Body of pancreas (tissue), 4 donors: Measurements from ENCODE around the gene RHOD. TPM values are rescaled to one million over a fixed set of nuclear protein-coding genes. Genes with fewer than 3 reads are reported as not detected.

Experiments
- ATAC-seq: fragments of 150-250 bp; one replicate; pipeline ENCODE4 v1.9.1; 2016
- DNase-seq, 4 donors: peaks; one replicate each; pipeline ENCODE4 v3.0.0-alpha.2; 2019
- H3K27ac ChIP-seq, 4 donors: fragments of 200-600 bp; sonication (generic); 1 replicate in 3 of 4; 2 replicates in 1 of 4; pipeline versions ENCODE4 v1.5.1 to v1.6.1; 2016 to 2019; ENCODE audit warnings: mild to moderate bottlenecking in 1 of 4, mixed read lengths in 1 of 4, moderate library complexity in 1 of 4
- H3K27me3 ChIP-seq, 2 donors: fragments of 200-600 bp; sonication (generic); one replicate each; pipeline ENCODE4 v1.6.0; 2016; ENCODE audit warnings: mild to moderate bottlenecking in 1 of 2
- H3K36me3 ChIP-seq, 2 donors: fragments of 200-600 bp; sonication (generic); replicated peaks in 1 of 2; 2 replicates each; pipeline ENCODE4 v1.5.1; 2016; ENCODE audit warnings: low read depth in 2 of 2; ENCODE audit not compliant: insufficient read depth in 1 of 2
- H3K4me1 ChIP-seq: fragments of 200-600 bp; sonication (generic); one replicate; pipeline ENCODE4 v1.6.0; 2016
- H3K4me3 ChIP-seq, 2 donors: fragments of 200-600 bp; sonication (generic); 1 replicate in 1 of 2; 2 replicates in 1 of 2; pipeline ENCODE4 v1.5.1; 2016 to 2019
- H3K9me3 ChIP-seq, 3 donors: fragments of 200-600 bp; sonication (generic); 1 replicate in 2 of 3; 2 replicates in 1 of 3; pipeline ENCODE4 v1.5.1; 2016
- POLR2A ChIP-seq, 3 donors: fragments of 450-650 bp; IDR thresholded peaks; one replicate each; pipeline ENCODE4 v1.6.1; 2016; ENCODE audit warnings: antibody characterized with exemption in 3 of 3, mild to moderate bottlenecking in 2 of 3
- WGBS, 2 donors: methylation state at CpG; one replicate each; pipeline ENCODE4 v1.1.5; 2017; 5-methylcytosine and 5-hydroxymethylcytosine counted together
- intact Hi-C: fragments of 100-400 bp; cut with DNase I; formaldehyde crosslinking; loops from one replicate; pipeline ENCODE4 v1.15.1; 2023
- total RNA-seq, 2 donors: library from RNA; depleted of rRNA; stranded (reverse); fragments of >200 nt; gene quantifications; one replicate each; pipeline ENCODE4 v1.1.0, GENCODE V29; 2016
- TF ChIP-seq, protein P1 (sequence below), 7 experiments: fragments of 450-650 bp in 4 of 7; fragments of 200-600 bp in 3 of 7; sonication (generic) in 3 of 7; IDR thresholded peaks; one replicate each; pipeline ENCODE4 v1.5.1; 2016 to 2019; ENCODE audit warnings: antibody characterized with exemption in 7 of 7

RHOD gene
- total RNA-seq, 2 donors from 2014 or later: 19.1 to 33.5 TPM

DNA sequence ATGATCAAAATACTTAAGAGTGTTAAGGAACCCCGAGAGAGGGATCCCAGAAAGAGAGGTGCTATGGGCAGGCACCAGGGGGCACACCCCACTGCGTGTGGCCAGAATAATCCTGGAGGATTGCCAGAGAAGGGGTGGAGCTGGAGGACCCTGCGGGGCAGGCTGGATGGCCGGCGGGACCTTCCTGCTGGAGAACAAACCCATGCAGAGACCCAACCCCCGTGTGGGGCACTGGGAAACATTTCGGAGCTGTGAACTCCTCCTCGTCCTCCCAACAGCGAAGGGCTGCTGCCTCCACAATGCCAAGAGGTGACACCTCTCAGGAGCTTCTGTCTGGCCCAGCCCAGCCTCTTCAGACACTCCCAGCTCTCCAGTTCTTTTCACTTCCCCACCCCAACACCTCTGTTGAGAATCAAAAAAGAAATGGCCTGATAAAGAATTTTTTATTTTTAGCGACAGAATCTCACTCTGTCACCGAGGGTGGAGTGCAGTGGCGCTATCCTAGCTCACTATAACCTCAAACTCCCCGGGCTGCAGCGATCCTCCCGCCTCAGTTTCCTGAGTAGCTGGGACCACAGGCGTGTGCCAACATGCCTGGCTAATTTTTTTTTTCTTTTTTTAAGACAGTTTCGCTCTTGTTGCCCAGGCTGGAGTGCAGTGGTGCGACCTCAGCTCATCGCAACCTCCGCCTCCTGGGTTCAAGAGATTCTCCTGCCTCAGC lies 25.6 kb downstream of the RHOD start:
- H3K36me3 ChIP-seq: no peaks in the 10 kb centered on the region
- H3K4me3 ChIP-seq: no peak overlapping the region
- no peaks in the 10 kb centered on the region for H3K9me3 ChIP-seq
- ATAC-seq: peak; percentile 6
- H3K27ac ChIP-seq: no peak overlapping the region
- no peak for DNase-seq
- TF ChIP-seq, protein P1, sequence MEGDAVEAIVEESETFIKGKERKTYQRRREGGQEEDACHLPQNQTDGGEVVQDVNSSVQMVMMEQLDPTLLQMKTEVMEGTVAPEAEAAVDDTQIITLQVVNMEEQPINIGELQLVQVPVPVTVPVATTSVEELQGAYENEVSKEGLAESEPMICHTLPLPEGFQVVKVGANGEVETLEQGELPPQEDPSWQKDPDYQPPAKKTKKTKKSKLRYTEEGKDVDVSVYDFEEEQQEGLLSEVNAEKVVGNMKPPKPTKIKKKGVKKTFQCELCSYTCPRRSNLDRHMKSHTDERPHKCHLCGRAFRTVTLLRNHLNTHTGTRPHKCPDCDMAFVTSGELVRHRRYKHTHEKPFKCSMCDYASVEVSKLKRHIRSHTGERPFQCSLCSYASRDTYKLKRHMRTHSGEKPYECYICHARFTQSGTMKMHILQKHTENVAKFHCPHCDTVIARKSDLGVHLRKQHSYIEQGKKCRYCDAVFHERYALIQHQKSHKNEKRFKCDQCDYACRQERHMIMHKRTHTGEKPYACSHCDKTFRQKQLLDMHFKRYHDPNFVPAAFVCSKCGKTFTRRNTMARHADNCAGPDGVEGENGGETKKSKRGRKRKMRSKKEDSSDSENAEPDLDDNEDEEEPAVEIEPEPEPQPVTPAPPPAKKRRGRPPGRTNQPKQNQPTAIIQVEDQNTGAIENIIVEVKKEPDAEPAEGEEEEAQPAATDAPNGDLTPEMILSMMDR (IDR thresholded peaks at IDR 0.05): peak in 1 of 7 experiments; percentile 3
- TF ChIP-seq POLR2A (IDR thresholded peaks at IDR 0.05): no peak
- WGBS, 2 donors: 40 to 75% methylated on average over 13 to 20 of the region's 20 CpGs
- H3K27me3 ChIP-seq: no peaks in the 10 kb centered on the region
- H3K4me1 ChIP-seq: peaks cover 8% of the 10 kb centered on the region
- intact Hi-C loops: no loop called here

- Histone ChIP-seq H3K27ac (no peak overlapping the region), H3K9me3 (no peaks in the 10 kb centered on the region), H3K4me1 (peaks cover 8% of the 10 kb centered on the region), H3K36me3 (no peaks in the 10 kb centered on the region), H3K4me3 (no peak overlapping the region), H3K27me3 (no peaks in the 10 kb centered on the region)
- ATAC-seq (no peak), DNase-seq (no peak)
- intact Hi-C loops: no loop called here
- TF ChIP-seq POLR2A (IDR thresholded peaks at IDR 0.05): no peak
- TF ChIP-seq, protein P1 (IDR thresholded peaks at IDR 0.05): no peak
- WGBS, 2 donors: 87 to 94% methylated on average over 8 of the region's 8 CpGs
Observed at GRCh38 chr11:67083786-67084366, 27.2 kb downstream of the RHOD start.

DNA sequence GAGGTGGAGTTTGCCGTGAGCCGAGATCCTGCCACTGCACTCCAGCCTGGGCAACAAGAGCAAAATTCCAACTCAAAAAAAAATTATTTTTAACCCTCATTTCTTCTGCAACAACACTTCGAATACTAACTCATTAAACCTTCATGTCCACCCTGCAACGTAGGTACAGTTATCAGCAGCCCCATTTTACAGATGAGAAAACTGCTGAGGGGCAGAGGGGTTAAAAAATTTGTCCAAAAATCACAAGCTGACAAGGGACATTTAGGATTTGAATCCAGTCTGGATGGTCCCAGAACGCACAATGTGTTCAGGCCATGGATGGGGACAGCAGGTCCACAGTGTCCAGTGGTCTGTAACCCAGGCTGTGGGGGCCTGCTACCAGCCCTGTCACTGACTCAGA lies 29.0 kb downstream of the RHOD start:
- 85 to 92% methylated on average over 5 of the region's 5 CpGs for WGBS, 2 donors
- intact Hi-C loops: no loop called here
- no peak for DNase-seq

DNA sequence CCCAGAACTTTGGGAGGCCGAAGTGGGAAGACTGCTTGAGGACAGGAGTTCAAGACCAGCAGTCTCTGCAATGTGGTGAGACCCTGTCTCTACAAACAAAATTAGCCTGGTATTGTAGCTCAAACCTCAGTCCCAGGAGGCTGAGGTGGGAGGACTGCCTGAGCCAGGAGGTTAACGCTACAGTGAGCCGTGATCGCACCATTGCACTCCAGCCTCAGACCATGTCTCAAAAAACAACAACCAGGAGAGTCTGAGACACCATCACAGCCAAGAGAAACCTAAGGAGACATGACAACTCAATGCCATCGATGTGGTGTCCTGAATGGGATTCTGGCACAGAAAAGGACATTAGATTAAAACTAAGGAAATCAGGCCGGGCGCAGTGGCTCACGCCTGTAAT lies 34.1 kb downstream of the RHOD start:
- intact Hi-C loops: no loop called here
- no peak for ATAC-seq

More for the DNA sequence above, 29.0 kb downstream of the RHOD start:
- no peaks in the 10 kb centered on the region for H3K36me3 ChIP-seq
- no peaks in the 10 kb centered on the region for H3K27me3 ChIP-seq
- TF ChIP-seq, protein P1 (IDR thresholded peaks at IDR 0.05): no peak
- no peak for TF ChIP-seq POLR2A (IDR thresholded peaks at IDR 0.05)
- no peak overlapping the region for H3K4me3 ChIP-seq
- H3K9me3 ChIP-seq: no peaks in the 10 kb centered on the region
- no peak overlapping the region for H3K27ac ChIP-seq
- H3K4me1 ChIP-seq: peaks cover 8% of the 10 kb centered on the region
- ATAC-seq: no peak

More for the DNA sequence above, 34.1 kb downstream of the RHOD start:
- Histone ChIP-seq H3K4me1 (no peaks in the 10 kb centered on the region), H3K27me3 (no peaks in the 10 kb centered on the region), H3K36me3 (no peaks in the 10 kb centered on the region), H3K4me3 (no peak overlapping the region), H3K9me3 (no peaks in the 10 kb centered on the region), H3K27ac (no peak overlapping the region)
- no peak for DNase-seq
- 88 to 89% methylated on average over 8 of the region's 8 CpGs for WGBS, 2 donors
- TF ChIP-seq, protein P1 (IDR thresholded peaks at IDR 0.05): no peak
- no peak for TF ChIP-seq POLR2A (IDR thresholded peaks at IDR 0.05)
